HFF-Myc (cell line): Measurements from ENCODE around the gene DNAJC22.
"Not testable (repeated sequence)": the region's sequence is repeated elsewhere in the genome, so short reads cannot be mapped to it uniquely, and the experiment has no call there.

Experiments
- DNase-seq: peaks from one replicate; pipeline ENCODE4 v3.0.0-alpha.2; 2011; ENCODE audit warnings: low read depth; ENCODE audit errors: extremely low read depth
- H3K4me3 ChIP-seq: replicated peaks from 2 replicates; pipeline ENCODE4 v1.5.1; 2011; ENCODE audit warnings: low read depth, mild to moderate bottlenecking, control low read depth, low read length
- TF ChIP-seq, protein P1 (sequence below): IDR thresholded peaks from 2 replicates; pipeline ENCODE4 v1.5.1; 2012; ENCODE audit warnings: mild to moderate bottlenecking, low read depth, low read length, control low read depth; ENCODE audit errors: missing control alignments

Gene DNAJC22

DNA sequence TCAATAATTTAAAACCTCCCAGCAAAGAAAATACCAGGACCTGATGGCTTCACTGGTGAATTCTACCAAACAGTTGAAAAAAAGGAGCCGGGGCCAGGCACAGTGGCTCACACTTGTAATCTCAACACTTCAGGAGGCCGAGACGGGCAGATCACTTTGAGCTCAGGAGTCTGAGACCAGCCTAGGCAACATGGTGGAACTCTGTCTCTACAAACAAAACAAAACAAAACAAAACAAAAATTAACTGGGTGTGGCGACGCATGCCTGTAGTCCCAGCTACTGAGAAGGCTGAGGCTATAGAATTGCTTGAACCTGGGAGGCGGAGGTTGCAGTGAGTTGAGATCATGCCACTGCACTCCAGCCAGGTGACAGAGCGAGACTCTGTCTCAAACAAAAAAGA, 37.3 kb upstream of the DNAJC22 start:
- TF ChIP-seq, protein P1, sequence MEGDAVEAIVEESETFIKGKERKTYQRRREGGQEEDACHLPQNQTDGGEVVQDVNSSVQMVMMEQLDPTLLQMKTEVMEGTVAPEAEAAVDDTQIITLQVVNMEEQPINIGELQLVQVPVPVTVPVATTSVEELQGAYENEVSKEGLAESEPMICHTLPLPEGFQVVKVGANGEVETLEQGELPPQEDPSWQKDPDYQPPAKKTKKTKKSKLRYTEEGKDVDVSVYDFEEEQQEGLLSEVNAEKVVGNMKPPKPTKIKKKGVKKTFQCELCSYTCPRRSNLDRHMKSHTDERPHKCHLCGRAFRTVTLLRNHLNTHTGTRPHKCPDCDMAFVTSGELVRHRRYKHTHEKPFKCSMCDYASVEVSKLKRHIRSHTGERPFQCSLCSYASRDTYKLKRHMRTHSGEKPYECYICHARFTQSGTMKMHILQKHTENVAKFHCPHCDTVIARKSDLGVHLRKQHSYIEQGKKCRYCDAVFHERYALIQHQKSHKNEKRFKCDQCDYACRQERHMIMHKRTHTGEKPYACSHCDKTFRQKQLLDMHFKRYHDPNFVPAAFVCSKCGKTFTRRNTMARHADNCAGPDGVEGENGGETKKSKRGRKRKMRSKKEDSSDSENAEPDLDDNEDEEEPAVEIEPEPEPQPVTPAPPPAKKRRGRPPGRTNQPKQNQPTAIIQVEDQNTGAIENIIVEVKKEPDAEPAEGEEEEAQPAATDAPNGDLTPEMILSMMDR: no peak
- DNase-seq: no peak
- no peak overlapping the region for H3K4me3 ChIP-seq

DNA sequence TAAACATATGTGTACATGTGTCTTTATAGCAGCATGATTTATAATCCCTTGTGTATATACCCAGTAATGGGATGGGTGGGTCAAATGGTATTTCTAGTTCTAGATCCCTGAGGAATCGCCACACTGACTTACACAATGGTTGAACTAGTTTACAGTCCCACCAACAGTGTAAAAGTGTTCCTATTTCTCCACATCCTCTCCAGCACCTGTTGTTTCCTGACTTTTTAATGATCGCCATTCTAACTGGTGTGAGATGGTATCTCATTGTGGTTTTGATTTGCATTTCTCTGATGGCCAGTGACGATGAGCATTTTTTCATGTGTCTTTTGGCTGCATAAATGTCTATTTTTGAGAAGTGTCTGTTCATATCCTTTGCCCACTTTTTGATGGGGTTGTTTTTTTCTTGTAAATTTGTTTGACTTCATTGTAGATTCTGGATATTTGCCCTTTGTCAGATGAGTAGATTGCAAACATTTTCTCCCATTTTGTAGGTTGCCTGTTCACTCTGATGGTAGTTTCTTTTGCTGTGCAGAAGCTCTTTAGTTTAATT, 36.2 kb upstream of the DNAJC22 start:
- not testable (repeated sequence) for DNase-seq, H3K4me3 ChIP-seq

DNA sequence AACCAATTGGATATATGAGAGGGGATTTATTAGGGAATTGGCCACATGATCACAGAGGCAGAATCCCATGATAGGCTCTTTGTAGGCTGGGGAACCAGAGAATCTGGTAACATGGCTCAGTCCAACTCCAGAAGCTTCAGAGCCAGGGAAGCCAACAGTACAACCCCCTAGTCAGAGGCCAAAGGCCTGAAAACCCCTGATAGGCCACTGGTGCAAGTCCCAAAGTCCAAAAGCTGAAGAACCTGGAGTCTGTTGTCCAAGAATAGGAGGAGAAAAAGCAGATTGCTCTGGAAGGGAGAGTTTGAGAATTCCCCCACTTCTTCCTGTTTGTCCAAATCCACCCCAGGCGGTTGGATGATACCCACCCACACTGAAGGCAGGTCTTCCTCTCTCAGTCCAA, 31.9 kb upstream of the DNAJC22 start:
- DNase-seq: no peak
- TF ChIP-seq, protein P1: no peak
- H3K4me3 ChIP-seq: no peak overlapping the region

DNA sequence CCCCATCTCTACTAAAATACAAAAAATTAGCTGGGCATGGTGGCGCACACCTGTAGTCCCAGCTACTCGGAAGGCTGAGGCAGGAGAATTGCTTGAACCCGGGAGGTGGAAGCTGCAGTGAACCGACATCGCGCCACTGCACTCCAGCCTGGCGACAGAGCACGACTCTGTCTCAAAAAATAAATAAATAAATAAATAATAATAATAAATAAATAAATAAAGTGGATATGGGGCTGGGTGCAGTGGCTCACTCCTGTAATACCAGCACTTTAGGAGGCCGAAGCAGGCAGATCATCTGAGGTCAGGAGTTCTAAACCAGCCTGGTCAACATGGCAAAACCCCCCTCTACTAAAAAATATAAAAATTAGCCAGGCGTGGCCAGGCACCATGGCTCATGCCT, 29.6 kb upstream of the DNAJC22 start:
- not testable (repeated sequence) for DNase-seq, H3K4me3 ChIP-seq

DNA sequence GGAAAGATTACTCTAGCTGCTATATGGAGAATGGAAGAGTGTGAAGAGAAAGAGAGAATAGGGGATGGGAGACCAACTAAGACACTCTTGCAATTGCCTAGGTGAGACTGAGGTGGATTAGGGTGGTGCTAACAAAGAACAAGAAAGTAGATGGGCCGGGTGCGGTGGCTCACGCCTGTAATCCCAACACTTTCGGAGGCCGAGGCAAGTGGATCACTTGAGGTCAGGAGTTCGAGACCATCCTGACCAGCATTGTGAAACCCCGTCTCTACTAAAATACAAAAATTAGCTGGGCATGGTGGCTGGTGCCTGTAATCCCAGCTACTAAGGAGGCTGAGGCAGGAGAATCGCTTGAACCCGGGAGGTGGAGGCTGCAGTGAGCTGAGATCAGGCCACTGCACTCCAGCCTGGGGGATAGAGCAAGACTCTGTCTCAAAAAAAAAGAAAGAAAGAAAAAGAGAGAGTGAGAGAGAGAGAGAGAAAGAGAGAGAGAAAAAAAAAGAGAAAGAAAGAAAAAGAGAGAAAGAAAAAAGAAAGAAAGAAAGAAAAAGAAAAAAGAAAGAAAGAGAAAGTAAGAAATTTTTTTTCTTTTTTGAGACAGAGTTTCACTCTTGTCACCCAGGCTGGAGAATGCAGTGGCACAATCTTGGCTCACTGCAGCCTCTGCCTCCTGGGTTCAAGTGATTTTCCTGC, 26.1 kb upstream of the DNAJC22 start:
- not testable (repeated sequence) for DNase-seq, H3K4me3 ChIP-seq

DNA sequence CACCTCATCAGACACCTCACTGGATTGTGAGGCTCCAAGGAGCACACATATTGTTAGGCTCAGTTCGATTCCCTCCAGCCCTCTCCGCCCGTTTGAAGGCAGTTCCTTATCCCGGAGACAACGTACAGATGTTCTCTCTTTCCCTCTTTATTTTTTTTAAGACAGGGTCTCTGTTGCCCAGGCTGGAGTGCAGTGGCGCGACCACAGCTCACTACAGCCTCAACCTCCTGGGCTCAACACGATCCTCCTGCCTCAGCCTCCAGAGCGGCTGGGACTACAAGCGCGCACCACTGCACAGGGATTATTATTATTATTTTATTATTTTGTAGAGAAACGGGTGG, 24.4 kb upstream of the DNAJC22 start:
- H3K4me3 ChIP-seq: peak overlapping the region; percentile 91
- DNase-seq: no peak
- TF ChIP-seq, protein P1: no peak

DNA sequence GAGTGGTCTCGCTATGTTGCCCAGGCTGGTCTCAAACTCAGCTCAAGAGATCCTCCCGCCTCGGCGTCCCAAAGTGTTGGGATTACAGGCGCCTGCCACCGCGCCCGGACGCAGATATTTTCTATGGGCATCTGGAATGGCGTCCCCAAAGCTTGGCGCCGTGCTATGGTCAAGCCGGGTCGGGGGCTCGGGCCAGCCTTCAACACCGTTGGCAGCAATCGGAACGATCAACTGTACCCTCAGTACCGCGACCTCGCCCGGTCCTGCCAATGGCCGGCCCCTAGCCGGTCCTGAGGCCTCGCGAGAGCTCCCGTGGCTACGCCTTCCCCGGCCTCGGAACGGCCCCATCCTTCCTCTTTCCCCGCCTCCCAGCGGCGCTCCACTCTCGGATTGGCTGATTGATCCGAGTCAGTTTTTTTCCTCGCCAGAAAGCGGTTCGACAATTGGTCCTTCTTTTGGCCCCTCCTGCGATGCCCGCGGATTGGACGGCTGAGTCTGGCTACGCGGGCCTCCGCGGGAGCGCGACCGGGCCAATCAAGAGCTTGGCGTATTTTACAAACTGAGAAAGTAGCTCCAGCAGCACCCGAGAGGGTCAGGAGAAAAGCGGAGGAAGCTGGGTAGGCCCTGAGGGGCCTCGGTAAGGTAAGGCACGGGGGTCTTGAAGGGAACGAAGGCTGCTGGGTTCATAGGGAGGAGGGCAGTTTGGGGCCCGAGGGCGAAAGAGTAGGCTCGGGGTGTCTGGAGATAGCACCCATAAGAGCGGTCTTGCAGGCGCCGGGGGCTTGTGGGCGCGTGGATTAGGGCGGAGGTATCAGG, 23.8 kb upstream of the DNAJC22 start, which contains the start of gene TROAP:
Gene TROAP, plus strand, starts transcription at position 548 of the 816 bp plus-strand sequence. CDS start 354 bp downstream, outside the sequence.
- TF ChIP-seq, protein P1: no peak
- H3K4me3 ChIP-seq: peak within 1 kb of the TSS; percentile 91
- peak; percentile 95 for DNase-seq

DNA sequence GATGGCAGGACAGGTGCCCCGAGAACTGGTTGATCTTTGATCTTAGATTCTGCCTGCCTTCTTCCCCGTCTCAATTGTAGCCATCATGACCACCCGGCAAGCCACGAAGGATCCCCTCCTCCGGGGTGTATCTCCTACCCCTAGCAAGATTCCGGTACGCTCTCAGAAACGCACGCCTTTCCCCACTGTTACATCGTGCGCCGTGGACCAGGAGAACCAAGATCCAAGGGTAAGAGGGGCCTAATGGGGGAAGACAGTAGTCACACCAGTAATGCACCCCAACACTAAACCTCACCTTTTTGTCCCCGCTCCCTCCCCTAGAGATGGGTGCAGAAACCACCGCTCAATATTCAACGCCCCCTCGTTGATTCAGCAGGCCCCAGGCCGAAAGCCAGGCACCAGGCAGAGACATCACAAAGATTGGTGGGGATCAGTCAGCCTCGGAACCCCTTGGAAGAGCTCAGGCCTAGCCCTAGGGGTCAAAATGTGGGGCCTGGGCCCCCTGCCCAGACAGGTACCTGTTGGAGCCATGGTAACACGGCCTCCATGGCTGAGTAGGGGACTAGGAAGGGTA, 23.1 kb upstream of the DNAJC22 start:
- TF ChIP-seq, protein P1: no peak
- no peak for DNase-seq

More for the DNA sequence above, 23.1 kb upstream of the DNAJC22 start:
- H3K4me3 ChIP-seq: peak overlapping the region; percentile 91
